ENCODE data around the gene SH3RF1.

GRCh38 chr4:169305651-169306050, 34.9 kb upstream of the SH3RF1 start:
- TF ChIP-seq CTCF (IDR thresholded peaks at IDR 0.05) = no peak
- TF ChIP-seq POLR2A (IDR thresholded peaks at IDR 0.05) = no peak

Measured in uterus (tissue), 2 donors.